ENCODE data around the gene DLGAP1. TPM values are rescaled to one million over a fixed set of nuclear protein-coding genes. Genes with fewer than 3 reads are reported as not detected.
"Not testable (repeated sequence)": the region's sequence is repeated elsewhere in the genome, so short reads cannot be mapped to it uniquely, and the experiment has no call there.

Gene DLGAP1
- total and polyA plus RNA-seq, 2 experiments from 2014 or later = 17.0 to 48.5 TPM

DNA sequence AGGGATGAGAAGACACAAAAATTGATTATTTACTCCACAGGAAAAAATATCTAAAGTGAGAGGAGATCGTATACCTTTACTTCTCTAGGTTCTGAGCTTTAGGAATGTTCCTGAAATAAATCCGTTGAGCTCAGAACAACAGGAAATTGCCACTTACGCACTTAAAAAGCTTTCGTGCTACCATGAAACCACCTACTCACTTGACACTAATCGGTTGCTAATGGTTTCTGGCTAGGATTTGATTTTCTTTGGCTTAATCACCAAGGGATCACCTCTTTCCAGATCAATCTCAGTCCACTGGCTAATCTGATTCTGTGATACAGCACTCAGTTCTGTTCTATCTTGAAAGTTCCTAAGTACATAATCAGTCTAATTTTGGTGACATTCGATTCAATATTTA lies 419.6 kb downstream of the DLGAP1 start:
- no peaks in the 10 kb centered on the region for H3F3A ChIP-seq (replicated peaks; ENCODE audit: low read depth)
- H3K27me3 ChIP-seq (ENCODE audit: insufficient read depth) = no peaks in the 10 kb centered on the region
- no peak for ATAC-seq
- no peak overlapping the region for H2AFZ ChIP-seq
- peaks cover 21% of the 10 kb centered on the region; the same call in 1 of the 2 replicates for H3K4me1 ChIP-seq (ENCODE audit: insufficient read depth)
- no peaks in the 10 kb centered on the region; the same call in 1 of the 2 replicates for H3K9me2 ChIP-seq (ENCODE audit: insufficient read depth)
- no peaks in the 10 kb centered on the region for H3K36me3 ChIP-seq (ENCODE audit: insufficient read depth)
- Mint-ChIP-seq H3K27ac (no peak overlapping the region), H3K9me3 (peaks cover 4% of the 10 kb centered on the region; the same call in 1 of the 3 replicates), H3K27me3 (ENCODE audit: insufficient read depth, low read depth, poor library complexity) (no peaks in the 10 kb centered on the region), H3K4me3 (no peak overlapping the region), H3K4me1 (peaks cover 25% of the 10 kb centered on the region; the same call in 2 of the 3 replicates), H3K36me3 (ENCODE audit: low read depth) (peaks cover 10% of the 10 kb centered on the region; the same call in 2 of the 3 replicates)
- H3K4me3 ChIP-seq = no peak overlapping the region
- H3K27ac ChIP-seq (ENCODE audit: low read depth) = peak overlapping the region; percentile 1; the same call in 1 of the 2 replicates
- H3K4me2 ChIP-seq = peak overlapping the region; percentile 9; the same call in 1 of the 2 replicates
- DNase-seq (ENCODE audit: low spot score) = peak; percentile 43
- no peak for TF ChIP-seq EZH2 (IDR thresholded peaks at IDR 0.05; ENCODE audit: low read depth, unreplicated experiment)
- peak; percentile 81 for TF ChIP-seq NANOG (IDR thresholded peaks at IDR 0.05; ENCODE audit: borderline replicate concordance)
- no peaks in the 10 kb centered on the region for H4K20me1 ChIP-seq (replicated peaks; ENCODE audit: insufficient read depth)
- no peaks in the 10 kb centered on the region for H3K79me2 ChIP-seq (replicated peaks; ENCODE audit: insufficient read depth)

GRCh38 chr18:4034815-4035214 lies 420.3 kb downstream of the DLGAP1 start:
- H3K27me3 Mint-ChIP-seq (ENCODE audit: insufficient read depth, low read depth, poor library complexity); H4K20me1 ChIP-seq (replicated peaks; ENCODE audit: insufficient read depth); ATAC-seq; H3K9me3 Mint-ChIP-seq; H3K27ac Mint-ChIP-seq; H3F3A ChIP-seq (replicated peaks; ENCODE audit: low read depth); H3K79me2 ChIP-seq (replicated peaks; ENCODE audit: insufficient read depth); DNase-seq (ENCODE audit: low spot score); H3K27ac ChIP-seq (ENCODE audit: low read depth); H3K9me2 ChIP-seq (ENCODE audit: insufficient read depth); H3K4me3 Mint-ChIP-seq; H3K27me3 ChIP-seq (ENCODE audit: insufficient read depth); H3K4me3 ChIP-seq; H3K36me3 ChIP-seq (ENCODE audit: insufficient read depth); H3K4me2 ChIP-seq; H2AFZ ChIP-seq: not testable (repeated sequence)
- Mint-ChIP-seq H3K36me3 (ENCODE audit: low read depth) (peaks cover 13% of the 10 kb centered on the region; the same call in 2 of the 3 replicates), H3K4me1 (peaks cover 23% of the 10 kb centered on the region; the same call in 2 of the 3 replicates)
- H3K4me1 ChIP-seq (ENCODE audit: insufficient read depth) = peaks cover 21% of the 10 kb centered on the region; the same call in 1 of the 2 replicates

DNA sequence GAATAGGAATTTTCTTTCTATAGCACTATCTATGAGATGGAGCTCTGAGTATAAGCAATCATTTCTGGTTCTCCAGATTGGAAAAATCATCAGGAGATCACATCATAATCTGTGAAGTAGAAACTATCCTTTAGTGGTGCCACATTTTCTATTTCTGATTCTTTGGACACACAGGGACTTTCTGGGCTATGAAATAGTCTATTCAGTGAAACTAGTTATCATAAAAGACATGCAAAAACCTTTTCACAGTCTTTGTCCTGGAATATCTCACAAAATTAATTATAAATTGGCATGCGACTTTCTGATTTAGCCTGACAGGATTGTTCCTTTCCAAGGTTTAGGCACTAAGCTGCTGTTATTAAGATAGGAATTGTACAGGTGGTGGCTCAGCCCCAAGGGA lies 428.6 kb downstream of the DLGAP1 start:
- no peak for ATAC-seq

DNA sequence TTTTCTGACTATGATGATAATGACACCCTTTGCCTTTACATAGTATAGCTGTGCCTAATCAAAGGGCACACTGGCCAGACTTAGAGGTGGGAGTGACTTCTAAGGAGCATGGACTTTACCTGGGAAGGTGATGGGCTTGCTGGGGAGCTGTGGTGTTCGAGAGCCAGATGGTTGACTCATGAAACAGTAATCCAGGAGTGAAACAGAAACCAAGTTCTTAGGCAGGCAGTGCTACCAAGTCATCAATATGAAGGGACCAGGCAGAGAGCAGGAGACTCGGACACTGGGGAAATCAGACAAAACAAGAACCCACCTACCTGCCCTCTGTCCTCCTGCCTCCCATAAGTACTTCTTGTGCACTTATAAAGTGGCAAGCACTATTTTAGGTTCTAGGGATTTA lies 430.4 kb downstream of the DLGAP1 start:
- Histone ChIP-seq H3K36me3 (ENCODE audit: insufficient read depth) (no peaks in the 10 kb centered on the region; the same call in 1 of the 2 replicates), H3K27ac (ENCODE audit: low read depth) (no peak overlapping the region), H2AFZ (no peak overlapping the region), H3K79me2 (replicated peaks; ENCODE audit: insufficient read depth) (no peaks in the 10 kb centered on the region), H3K27me3 (ENCODE audit: insufficient read depth) (no peaks in the 10 kb centered on the region), H3K4me2 (no peak overlapping the region), H3K9me2 (ENCODE audit: insufficient read depth) (no peaks in the 10 kb centered on the region), H3F3A (replicated peaks; ENCODE audit: low read depth) (no peaks in the 10 kb centered on the region), H4K20me1 (replicated peaks; ENCODE audit: insufficient read depth) (no peaks in the 10 kb centered on the region), H3K4me3 (no peak overlapping the region), H3K4me1 (ENCODE audit: insufficient read depth) (peaks cover 27% of the 10 kb centered on the region)
- DNase-seq (ENCODE audit: low spot score) (no peak), ATAC-seq (no peak)
- no peak overlapping the region for H3K27ac Mint-ChIP-seq
- H3K27me3 Mint-ChIP-seq (ENCODE audit: insufficient read depth, low read depth, poor library complexity) = peaks cover 3% of the 10 kb centered on the region
- H3K9me3 Mint-ChIP-seq = peaks cover 15% of the 10 kb centered on the region; the same call in 2 of the 3 replicates
- H3K4me1 Mint-ChIP-seq = peaks cover 35% of the 10 kb centered on the region
- H3K4me3 Mint-ChIP-seq = no peak overlapping the region
- peaks cover 35% of the 10 kb centered on the region for H3K36me3 Mint-ChIP-seq (ENCODE audit: low read depth)
- TF ChIP-seq REST (IDR thresholded peaks at IDR 0.05; ENCODE audit: unreplicated experiment) (no peak), CREB1 (CRISPR knock-in tag; IDR thresholded peaks at IDR 0.05; ENCODE audit: low read depth) (no peak), STAT1 (IDR thresholded peaks at IDR 0.05; ENCODE audit: unreplicated experiment) (no peak), EZH2 (IDR thresholded peaks at IDR 0.05; ENCODE audit: low read depth, unreplicated experiment) (no peak), JUNB (IDR thresholded peaks at IDR 0.05; ENCODE audit: unreplicated experiment) (no peak), ZNF331 (CRISPR knock-in tag; IDR thresholded peaks at IDR 0.05; ENCODE audit: low read depth) (no peak), NANOG (IDR thresholded peaks at IDR 0.05; ENCODE audit: borderline replicate concordance) (no peak), EZH2phosphoT487 (IDR thresholded peaks at IDR 0.05; ENCODE audit: unreplicated experiment) (no peak)

More for the DNA sequence above, 428.6 kb downstream of the DLGAP1 start:
- no peaks in the 10 kb centered on the region; the same call in 1 of the 2 replicates for H3K9me2 ChIP-seq (ENCODE audit: insufficient read depth)
- Mint-ChIP-seq H3K27ac (no peak overlapping the region), H3K9me3 (peaks cover 13% of the 10 kb centered on the region; the same call in 2 of the 3 replicates), H3K36me3 (ENCODE audit: low read depth) (peaks cover 40% of the 10 kb centered on the region), H3K27me3 (ENCODE audit: insufficient read depth, low read depth, poor library complexity) (peaks cover 1% of the 10 kb centered on the region), H3K4me3 (no peak overlapping the region), H3K4me1 (peaks cover 17% of the 10 kb centered on the region)
- no peaks in the 10 kb centered on the region for H4K20me1 ChIP-seq (replicated peaks; ENCODE audit: insufficient read depth)
- H3K27ac ChIP-seq (ENCODE audit: low read depth) = no peak overlapping the region
- DNase-seq (ENCODE audit: low spot score) = no peak
- H3K79me2 ChIP-seq (replicated peaks; ENCODE audit: insufficient read depth) = no peaks in the 10 kb centered on the region
- no peaks in the 10 kb centered on the region; the same call in 1 of the 2 replicates for H3K36me3 ChIP-seq (ENCODE audit: insufficient read depth)
- no peak for TF ChIP-seq EZH2 (IDR thresholded peaks at IDR 0.05; ENCODE audit: low read depth, unreplicated experiment)
- H3K27me3 ChIP-seq (ENCODE audit: insufficient read depth) = no peaks in the 10 kb centered on the region
- H3K4me1 ChIP-seq (ENCODE audit: insufficient read depth) = peaks cover 13% of the 10 kb centered on the region; the same call in 1 of the 2 replicates
- no peak overlapping the region for H2AFZ ChIP-seq
- no peaks in the 10 kb centered on the region for H3F3A ChIP-seq (replicated peaks; ENCODE audit: low read depth)
- H3K4me3 ChIP-seq = no peak overlapping the region
- H3K4me2 ChIP-seq = peak overlapping the region; percentile 25; the same call in 1 of the 2 replicates

Measured in GM23338 (cell line).